ENCODE data around the gene RAPGEF1.

Gene RAPGEF1

GRCh38 chr9:131587331-131587730 lies 152.5 kb downstream of the RAPGEF1 start:
- DNase-seq (ENCODE audit: low read depth), result no peak

DNA sequence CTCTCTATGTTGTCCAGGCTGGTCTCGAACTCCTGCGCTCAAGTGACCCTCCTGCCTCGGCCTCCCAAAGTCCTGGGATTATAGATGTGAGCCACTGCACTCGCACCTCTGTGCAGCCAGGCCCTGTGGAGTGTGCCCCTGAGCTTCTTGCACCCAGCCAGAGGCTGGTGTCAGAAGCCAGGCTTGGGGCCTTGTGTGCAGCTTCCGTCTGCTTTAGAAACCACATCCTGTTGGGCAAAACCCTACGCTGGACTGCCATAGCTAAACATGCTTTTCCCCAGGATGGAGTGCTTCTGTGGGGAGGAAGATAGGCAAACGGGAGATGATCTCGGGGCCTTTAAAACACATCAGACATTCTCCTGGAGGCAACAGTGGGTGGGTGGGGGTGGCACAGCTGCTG lies 154.5 kb downstream of the RAPGEF1 start:
- DNase-seq (ENCODE audit: low read depth), result peak; percentile 24

- no peak for DNase-seq (ENCODE audit: low read depth)
Measured at GRCh38 chr9:131584858-131585257, 155.0 kb downstream of the RAPGEF1 start.

- DNase-seq (ENCODE audit: low read depth), result no peak
Measured at GRCh38 chr9:131583836-131584555, 155.9 kb downstream of the RAPGEF1 start.

DNA sequence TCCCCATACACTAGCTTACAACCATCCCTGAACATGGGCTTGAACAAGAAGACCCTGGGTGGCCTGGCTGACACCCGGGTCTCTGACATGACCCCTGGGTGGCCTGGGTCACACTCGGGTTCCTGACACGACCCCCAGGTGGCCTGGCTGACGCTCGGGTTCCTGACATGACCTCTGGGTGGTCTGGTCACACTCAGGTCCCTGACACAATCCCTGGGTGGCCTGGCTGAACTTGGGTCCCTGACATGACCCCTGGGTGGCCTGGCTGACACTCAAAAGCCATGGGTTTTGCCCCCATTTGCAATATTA lies 156.6 kb downstream of the RAPGEF1 start:
- no peak for DNase-seq (ENCODE audit: low read depth)

DNA sequence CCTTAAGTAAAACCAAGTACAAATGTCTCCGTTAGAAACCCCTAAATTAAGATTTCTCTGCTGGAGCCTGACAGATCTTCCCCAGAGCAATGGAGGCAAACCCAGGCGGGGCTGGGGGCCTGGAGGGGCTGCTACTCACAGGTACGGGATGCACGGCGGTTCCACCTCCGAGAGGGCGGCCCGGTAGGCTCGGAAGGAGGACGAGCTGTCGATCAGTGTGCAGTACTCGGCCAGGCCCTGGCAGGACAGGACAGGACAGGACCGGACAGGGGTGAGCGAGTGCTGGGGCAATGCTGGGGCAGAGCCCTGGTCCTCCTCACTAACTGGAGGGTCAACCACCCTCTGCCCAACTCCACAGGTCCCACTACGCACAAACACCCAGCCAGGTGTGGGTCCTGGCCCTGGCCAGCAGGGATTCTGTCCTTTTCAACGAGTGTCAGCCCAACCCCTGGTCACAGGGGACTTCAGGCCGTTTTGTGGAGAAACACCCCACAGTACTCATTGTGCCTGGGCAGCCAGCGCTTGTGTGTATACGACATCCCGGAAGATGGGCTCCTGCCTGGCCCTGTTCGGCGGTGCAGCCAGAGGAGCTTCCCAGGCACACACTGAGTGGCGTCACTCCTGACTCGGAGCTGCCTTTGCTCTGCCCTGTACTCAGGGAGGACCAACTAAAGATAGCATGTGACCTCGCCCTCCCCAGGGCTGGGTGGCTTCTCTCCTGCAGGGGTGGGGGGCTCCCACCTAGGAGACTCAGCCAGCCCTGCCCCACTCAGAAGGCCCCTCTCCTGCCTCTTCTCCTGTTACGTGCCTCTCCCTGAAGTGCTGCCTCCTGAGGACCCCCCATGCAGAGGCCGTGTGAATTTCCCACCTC lies 157.2 kb downstream of the RAPGEF1 start:
- no peak for DNase-seq (ENCODE audit: low read depth)

- DNase-seq (ENCODE audit: low read depth), result no peak
Measured at GRCh38 chr9:131582056-131582455, 157.8 kb downstream of the RAPGEF1 start.

- no peak for DNase-seq (ENCODE audit: low read depth)
Measured at GRCh38 chr9:131580358-131580757, 159.5 kb downstream of the RAPGEF1 start.

DNA sequence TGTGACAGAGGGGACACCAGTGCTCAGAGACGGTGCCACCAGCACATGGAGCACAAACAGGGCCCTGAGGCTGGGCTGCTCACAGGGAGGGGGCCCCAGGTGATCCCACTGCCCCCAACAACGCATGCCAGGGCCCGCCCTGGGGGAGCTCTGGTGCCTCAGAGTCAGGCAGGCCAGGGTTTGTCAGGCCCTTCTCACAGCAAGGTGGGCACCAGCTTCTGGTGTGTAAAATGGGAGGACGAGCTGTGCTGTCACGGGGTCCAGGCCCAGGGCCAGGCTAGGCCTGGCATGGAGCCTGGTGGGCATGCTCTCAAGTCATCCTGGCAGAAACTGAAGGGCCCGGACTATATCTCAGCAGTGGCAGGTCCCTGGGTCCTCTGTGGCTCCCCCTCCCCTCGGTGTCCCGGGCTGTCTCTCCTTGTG lies 160.1 kb downstream of the RAPGEF1 start:
- DNase-seq (ENCODE audit: low read depth), result no peak

DNA sequence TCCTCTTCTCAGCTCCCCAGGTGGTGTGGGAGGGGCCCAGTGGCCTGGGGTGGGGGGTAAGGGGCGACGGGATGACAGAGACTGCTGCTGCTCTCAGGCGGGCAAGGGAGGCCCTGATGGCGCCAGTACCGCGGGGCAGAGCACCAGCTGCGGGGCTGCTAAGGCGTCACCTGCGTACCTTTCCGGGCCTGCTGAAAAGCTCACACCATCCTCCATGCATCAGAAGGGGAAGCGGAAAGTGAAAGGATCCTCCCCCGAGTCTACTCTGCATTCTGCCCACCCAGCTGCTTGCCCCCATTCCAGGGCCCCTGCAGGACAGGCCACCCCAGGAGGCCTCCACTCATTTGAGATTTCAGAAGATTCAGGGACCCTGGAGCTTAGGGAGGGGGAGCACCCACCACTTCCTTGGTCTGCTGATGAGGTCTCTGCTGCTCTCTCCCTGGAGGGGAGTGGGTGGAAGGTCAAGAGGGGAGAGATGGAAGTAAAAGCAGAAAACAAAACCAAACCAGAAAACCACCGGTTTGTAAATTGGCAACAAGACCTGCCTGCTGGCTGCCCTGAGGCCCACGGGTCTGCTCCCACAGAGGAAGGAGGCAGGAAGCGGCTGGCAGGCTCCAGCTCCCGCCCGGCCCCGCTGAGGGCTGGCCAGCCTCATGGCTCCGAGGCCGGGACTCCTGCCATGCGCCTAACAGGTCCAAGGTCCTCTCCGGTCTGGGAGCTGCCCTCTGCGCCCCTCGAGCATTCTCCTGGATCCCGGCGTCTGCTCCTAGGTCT lies 161.0 kb downstream of the RAPGEF1 start:
- DNase-seq (ENCODE audit: low read depth), result peak; percentile 31

GRCh38 chr9:131578021-131578420 lies 161.9 kb downstream of the RAPGEF1 start:
- DNase-seq (ENCODE audit: low read depth), result no peak

DNA sequence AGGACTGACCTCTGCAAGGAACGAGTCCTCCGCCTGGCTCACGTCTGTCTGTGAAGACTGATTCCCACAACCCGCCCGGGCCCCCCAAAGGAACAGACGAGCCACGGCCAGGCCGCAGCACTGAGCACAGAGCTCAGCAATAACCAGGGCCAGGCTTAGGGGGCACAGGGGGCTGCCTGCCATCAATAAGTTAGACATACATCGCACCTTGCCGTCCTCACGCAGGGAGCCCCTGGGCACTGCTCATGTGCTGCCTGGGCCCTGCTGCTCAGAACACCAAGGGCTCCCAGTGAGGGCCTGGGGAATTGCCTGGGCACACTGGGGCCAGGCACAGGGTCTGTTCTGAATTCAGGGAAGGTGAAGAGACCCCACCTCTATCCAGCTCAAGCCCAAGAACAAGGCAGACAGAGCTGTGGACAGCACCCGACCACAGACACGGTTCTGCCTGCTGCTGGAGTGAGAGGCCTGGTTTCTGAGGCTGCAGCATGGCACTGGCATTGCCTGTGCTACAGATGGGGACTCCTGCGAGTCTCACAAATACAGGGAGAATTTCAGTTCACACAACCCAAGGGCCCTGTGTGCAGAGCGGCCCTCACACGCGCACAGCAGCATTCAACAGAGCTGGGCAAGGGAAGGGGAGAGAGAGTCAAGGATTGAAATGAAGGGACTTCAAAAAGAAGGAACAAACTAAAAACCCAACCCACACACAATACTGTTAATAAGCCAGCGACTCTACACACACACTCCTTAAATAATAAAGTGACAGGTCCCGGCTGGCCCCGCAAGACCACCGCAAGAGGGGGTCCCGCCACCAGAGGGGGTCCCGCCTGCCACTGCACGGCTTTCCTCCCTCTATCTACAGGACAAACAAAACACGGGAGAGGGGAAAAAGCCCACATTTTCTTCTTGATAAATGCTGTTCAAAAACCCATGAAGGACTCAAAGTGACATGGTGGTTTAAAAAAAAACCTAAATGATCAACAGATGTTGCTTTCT lies 162.6 kb downstream of the RAPGEF1 start:
- DNase-seq (ENCODE audit: low read depth), result no peak

GRCh38 chr9:131575946-131576853 lies 163.7 kb downstream of the RAPGEF1 start:
- no peak for DNase-seq (ENCODE audit: low read depth)

- DNase-seq (ENCODE audit: low read depth), result no peak
Measured at GRCh38 chr9:131574730-131575640, 164.9 kb downstream of the RAPGEF1 start.

DNA sequence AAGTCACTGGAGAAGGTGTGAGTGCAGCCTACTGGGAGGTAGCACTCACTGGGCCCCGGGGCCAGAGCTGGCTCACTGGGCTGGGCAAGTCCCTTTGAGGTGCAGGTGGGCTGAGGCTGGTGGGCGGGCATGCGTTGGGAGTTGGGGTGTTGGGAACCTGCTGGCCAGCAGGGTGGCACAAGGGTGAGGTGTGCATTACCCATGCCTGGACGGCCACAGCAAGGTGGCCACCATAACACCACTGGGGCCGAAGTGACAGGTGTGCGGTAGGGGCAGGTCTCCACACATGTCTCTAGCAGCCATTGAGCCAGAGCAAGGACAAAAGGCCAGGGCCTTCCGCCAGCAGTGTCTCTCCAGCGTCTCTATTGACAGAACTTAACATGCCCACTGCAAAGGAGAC lies 172.0 kb downstream of the RAPGEF1 start:
- DNase-seq (ENCODE audit: low read depth), result no peak

GRCh38 chr9:131566158-131566557 lies 173.7 kb downstream of the RAPGEF1 start:
- no peak for DNase-seq (ENCODE audit: low read depth)

DNA sequence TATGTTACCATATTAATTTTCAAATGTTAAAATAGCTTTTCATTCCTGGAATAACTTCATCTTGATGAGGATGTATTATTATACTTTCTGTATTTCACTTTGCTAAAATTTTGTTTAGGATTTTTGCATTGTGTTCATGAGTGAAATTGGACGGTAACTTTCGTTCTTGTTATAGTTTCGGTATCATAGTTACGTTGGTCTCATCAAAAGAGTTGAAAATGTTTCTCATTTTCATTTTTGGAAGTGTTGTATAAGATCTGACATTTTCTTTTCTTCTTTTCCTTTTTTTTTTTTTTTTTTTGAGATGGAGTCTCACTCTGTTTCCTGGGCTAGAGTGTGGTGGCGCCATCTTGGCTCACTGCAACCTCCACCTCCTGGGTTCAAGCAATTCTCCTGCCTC lies 174.5 kb downstream of the RAPGEF1 start:
- no peak for DNase-seq (ENCODE audit: low read depth)

GRCh38 chr9:131562032-131562959 lies 177.6 kb downstream of the RAPGEF1 start:
- DNase-seq (ENCODE audit: low read depth), result no peak

Measured in T follicular helper cell (primary cell).